ENCODE measurements around the gene RPL23.
"Not testable (repeated sequence)": the region's sequence is repeated elsewhere in the genome, so short reads cannot be mapped to it uniquely, and the experiment has no call there.

Gene RPL23

GRCh38 chr17:38867968-38868816 lies 14.7 kb upstream of the RPL23 start:
- DNase-seq (ENCODE audit: low read depth), result no peak

GRCh38 chr17:38867179-38867967 lies 13.9 kb upstream of the RPL23 start:
- peak; percentile 59 for DNase-seq (ENCODE audit: low read depth)

GRCh38 chr17:38864636-38865398 lies 11.3 kb upstream of the RPL23 start:
- DNase-seq (ENCODE audit: low read depth), result no peak

GRCh38 chr17:38861399-38861843 lies 7.9 kb upstream of the RPL23 start:
- no peak for DNase-seq (ENCODE audit: low read depth)

- DNase-seq (ENCODE audit: low read depth), result no peak
Measured at GRCh38 chr17:38857271-38857670, 3.8 kb upstream of the RPL23 start.

- not testable (repeated sequence) for DNase-seq (ENCODE audit: low read depth)
Measured at GRCh38 chr17:38855101-38855714, 1.7 kb upstream of the RPL23 start.

GRCh38 chr17:38852771-38853291 lies 690 bp downstream of the RPL23 start:
- no peak for DNase-seq (ENCODE audit: low read depth)

- no peak for DNase-seq (ENCODE audit: low read depth)
Measured at GRCh38 chr17:38851434-38851833, 2.1 kb downstream of the RPL23 start.

GRCh38 chr17:38850374-38850773 lies 3.1 kb downstream of the RPL23 start:
- no peak for DNase-seq (ENCODE audit: low read depth)

- no peak for DNase-seq (ENCODE audit: low read depth)
Measured at GRCh38 chr17:38848939-38849605, 4.4 kb downstream of the RPL23 start.

- DNase-seq (ENCODE audit: low read depth), result no peak
Measured at GRCh38 chr17:38848557-38848891, 5.0 kb downstream of the RPL23 start.

- no peak for DNase-seq (ENCODE audit: low read depth)
Measured at GRCh38 chr17:38844261-38844757, 9.2 kb downstream of the RPL23 start.

GRCh38 chr17:38825762-38826247 lies 27.7 kb downstream of the RPL23 start:
- DNase-seq (ENCODE audit: low read depth), result no peak

- peak; percentile 91 for DNase-seq (ENCODE audit: low read depth)
Measured at GRCh38 chr17:38824899-38825761, 28.4 kb downstream of the RPL23 start, which contains the start of gene CWC25. Gene CWC25, minus strand, starts transcription at chr17:38825321. Its CDS starts 138 bp downstream, at chr17:38825183.

- DNase-seq (ENCODE audit: low read depth), result no peak
Measured at GRCh38 chr17:38815576-38816193, 37.8 kb downstream of the RPL23 start.

- DNase-seq (ENCODE audit: low read depth), result no peak
Measured at GRCh38 chr17:38809828-38810227, 43.7 kb downstream of the RPL23 start.

GRCh38 chr17:38800237-38800760 lies 53.2 kb downstream of the RPL23 start:
- DNase-seq (ENCODE audit: low read depth), result no peak

- peak; percentile 62 for DNase-seq (ENCODE audit: low read depth)
Measured at GRCh38 chr17:38799501-38800236, 53.9 kb downstream of the RPL23 start, which contains the start of gene PIP4K2B. Gene PIP4K2B, minus strand, starts transcription at chr17:38799556. Its CDS starts 132 bp downstream, at chr17:38799424.

All from T follicular helper cell (primary cell).